Fibroblast of skin of abdomen (primary cell): ENCODE data around the gene MDH1B.
"Not testable (repeated sequence)": the region's sequence is repeated elsewhere in the genome, so short reads cannot be mapped to it uniquely, and the experiment has no call there.

Experiments
- DNase-seq: peaks from one replicate; pipeline ENCODE4 v3.0.0-alpha.2; 2013

Gene MDH1B

GRCh38 chr2:206766057-206766930 lies 1.2 kb upstream of the MDH1B start:
- DNase-seq, result no peak

- DNase-seq, result peak; percentile 1
These were observed 371 bp downstream of the MDH1B start for GRCh38 chr2:206764673-206765241.

GRCh38 chr2:206756816-206757215 lies 8.3 kb downstream of the MDH1B start:
- DNase-seq, result no peak

GRCh38 chr2:206740800-206741199 lies 24.3 kb downstream of the MDH1B start:
- DNase-seq, result no peak

GRCh38 chr2:206739271-206739670 lies 25.9 kb downstream of the MDH1B start:
- DNase-seq, result no peak

GRCh38 chr2:206736935-206737334 lies 28.2 kb downstream of the MDH1B start:
- DNase-seq, result no peak

GRCh38 chr2:206733341-206733740 lies 31.8 kb downstream of the MDH1B start:
- no peak for DNase-seq

GRCh38 chr2:206728277-206729199 lies 36.6 kb downstream of the MDH1B start:
- no peak for DNase-seq

- no peak for DNase-seq
These were observed 37.8 kb downstream of the MDH1B start for GRCh38 chr2:206727287-206727686.

GRCh38 chr2:206723288-206723687 lies 41.8 kb downstream of the MDH1B start:
- DNase-seq, result no peak

- DNase-seq, result no peak
These were observed 43.7 kb downstream of the MDH1B start for GRCh38 chr2:206721256-206721920.

- no peak for DNase-seq
These were observed 46.8 kb downstream of the MDH1B start, which contains the start of gene DYTN for GRCh38 chr2:206718296-206718695. Gene DYTN (minus strand): TSS chr2:206718396. CDS start chr2:206718279, 117 bp downstream.

- no peak for DNase-seq
These were observed 48.5 kb downstream of the MDH1B start for GRCh38 chr2:206716623-206717022.

GRCh38 chr2:206715183-206715582 lies 49.9 kb downstream of the MDH1B start:
- not testable (repeated sequence) for DNase-seq

- no peak for DNase-seq
These were observed 51.4 kb downstream of the MDH1B start for GRCh38 chr2:206713746-206714145.

- no peak for DNase-seq
These were observed 56.8 kb downstream of the MDH1B start for GRCh38 chr2:206708286-206708685.

GRCh38 chr2:206707164-206707701 lies 57.9 kb downstream of the MDH1B start:
- DNase-seq, result no peak

GRCh38 chr2:206701952-206702605 lies 63.0 kb downstream of the MDH1B start:
- no peak for DNase-seq

GRCh38 chr2:206700156-206700555 lies 65.0 kb downstream of the MDH1B start:
- DNase-seq, result no peak

GRCh38 chr2:206698811-206699210 lies 66.3 kb downstream of the MDH1B start:
- DNase-seq, result no peak

GRCh38 chr2:206696910-206697309 lies 68.2 kb downstream of the MDH1B start:
- DNase-seq, result no peak
